B cell (primary cell): ENCODE measurements around the gene TBC1D14.

ENCODE experiments used
- CTCF ChIP-seq: fragments of 200-600 bp; IDR thresholded peaks from one replicate; pipeline ENCODE4 v1.8.0; 2022; ENCODE audit warnings: antibody characterized with exemption, mild to moderate bottlenecking
- EZH2 ChIP-seq: IDR thresholded peaks from 2 replicates; pipeline ENCODE4 v1.6.1; 2012; ENCODE audit warnings: borderline replicate concordance, low read depth, mild to moderate bottlenecking, moderate library complexity, low read length; ENCODE audit not compliant: insufficient read depth, poor library complexity, severe bottlenecking

- TF ChIP-seq CTCF (no peak), EZH2 (no peak)
Observed at GRCh38 chr4:6887591-6888371, 21.8 kb upstream of the TBC1D14 start.
